Chondrocyte (in vitro differentiated cells): ENCODE data around the gene OSBPL6. TPM values are rescaled to one million over a fixed set of nuclear protein-coding genes. Genes with fewer than 3 reads are reported as not detected.

Experiments used
- DNase-seq: peaks from one replicate; pipeline ENCODE4 v3.0.0; 2021; ENCODE audit warnings: mixed read lengths, low spot score
- H3K27ac Mint-ChIP-seq: one replicate; pipeline ENCODE4 v1.8.0; 2021; ENCODE audit warnings: mild to moderate bottlenecking, moderate library complexity, mixed read lengths; ENCODE audit not compliant: unreplicated experiment
- H3K27me3 Mint-ChIP-seq: 2 replicates; pipeline ENCODE4 v1.8.0; 2021; ENCODE audit warnings: low read depth, mixed read lengths
- H3K36me3 Mint-ChIP-seq: 2 replicates; pipeline ENCODE4 v1.8.0; 2021; ENCODE audit warnings: low read depth, mixed read lengths
- H3K4me1 Mint-ChIP-seq: 2 replicates; pipeline ENCODE4 v1.8.0; 2021; ENCODE audit warnings: low read depth, mild to moderate bottlenecking, mixed read lengths
- H3K4me3 Mint-ChIP-seq: one replicate; pipeline ENCODE4 v1.8.0; 2021; ENCODE audit warnings: mild to moderate bottlenecking, moderate library complexity, mixed read lengths; ENCODE audit not compliant: unreplicated experiment
- H3K9me3 Mint-ChIP-seq: 2 replicates; pipeline ENCODE4 v1.8.0; 2021; ENCODE audit warnings: low read depth, mixed read lengths
- total RNA-seq: library from RNA; stranded (reverse); gene quantifications from 3 replicates; pipeline ENCODE4 v1.2.1, GENCODE V29; 2021
- TF ChIP-seq, protein P1 (sequence below): fragments of 200-600 bp; sonication (generic); IDR thresholded peaks from 2 replicates; pipeline ENCODE4 v1.5.0; 2021; ENCODE audit warnings: antibody characterized with exemption, mild to moderate bottlenecking, moderate library complexity

OSBPL6 gene
- total RNA-seq, 1 donor from 2014 or later = 10.3 TPM

- Mint-ChIP-seq H3K27ac (no peak overlapping the region), H3K4me3 (no peak overlapping the region), H3K27me3 (no peaks in the 10 kb centered on the region), H3K9me3 (no peaks in the 10 kb centered on the region), H3K36me3 (no peaks in the 10 kb centered on the region), H3K4me1 (peaks cover 4% of the 10 kb centered on the region)
- DNase-seq = no peak
- TF ChIP-seq, protein P1, sequence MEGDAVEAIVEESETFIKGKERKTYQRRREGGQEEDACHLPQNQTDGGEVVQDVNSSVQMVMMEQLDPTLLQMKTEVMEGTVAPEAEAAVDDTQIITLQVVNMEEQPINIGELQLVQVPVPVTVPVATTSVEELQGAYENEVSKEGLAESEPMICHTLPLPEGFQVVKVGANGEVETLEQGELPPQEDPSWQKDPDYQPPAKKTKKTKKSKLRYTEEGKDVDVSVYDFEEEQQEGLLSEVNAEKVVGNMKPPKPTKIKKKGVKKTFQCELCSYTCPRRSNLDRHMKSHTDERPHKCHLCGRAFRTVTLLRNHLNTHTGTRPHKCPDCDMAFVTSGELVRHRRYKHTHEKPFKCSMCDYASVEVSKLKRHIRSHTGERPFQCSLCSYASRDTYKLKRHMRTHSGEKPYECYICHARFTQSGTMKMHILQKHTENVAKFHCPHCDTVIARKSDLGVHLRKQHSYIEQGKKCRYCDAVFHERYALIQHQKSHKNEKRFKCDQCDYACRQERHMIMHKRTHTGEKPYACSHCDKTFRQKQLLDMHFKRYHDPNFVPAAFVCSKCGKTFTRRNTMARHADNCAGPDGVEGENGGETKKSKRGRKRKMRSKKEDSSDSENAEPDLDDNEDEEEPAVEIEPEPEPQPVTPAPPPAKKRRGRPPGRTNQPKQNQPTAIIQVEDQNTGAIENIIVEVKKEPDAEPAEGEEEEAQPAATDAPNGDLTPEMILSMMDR = no peak
Measured at GRCh38 chr2:178269438-178270224, 75.3 kb downstream of the OSBPL6 start.

DNA sequence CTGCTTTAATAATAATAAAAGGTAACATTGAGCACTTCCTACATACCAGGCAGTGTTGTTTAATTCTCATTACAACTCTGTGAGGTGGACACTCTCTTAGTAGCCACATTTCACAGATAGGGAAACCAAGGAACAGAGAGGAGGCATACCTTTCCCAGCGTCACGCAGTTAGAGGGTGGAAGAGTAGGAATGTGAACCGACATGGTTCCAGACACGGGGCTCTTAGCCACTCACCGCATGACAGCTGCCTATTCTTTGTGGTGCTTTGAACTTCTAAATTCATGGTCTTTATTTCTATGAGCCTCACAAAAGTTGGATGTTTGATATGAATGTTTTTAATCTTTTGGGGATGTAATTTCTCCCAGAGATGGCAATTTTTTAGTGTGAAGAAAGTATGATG, 76.0 kb downstream of the OSBPL6 start:
- Mint-ChIP-seq H3K9me3 (no peaks in the 10 kb centered on the region), H3K27ac (no peak overlapping the region)

GRCh38 chr2:178271094-178271493, 76.8 kb downstream of the OSBPL6 start:
- Mint-ChIP-seq H3K4me1 (peaks cover 4% of the 10 kb centered on the region), H3K4me3 (no peak overlapping the region), H3K27me3 (no peaks in the 10 kb centered on the region), H3K27ac (no peak overlapping the region), H3K9me3 (no peaks in the 10 kb centered on the region), H3K36me3 (no peaks in the 10 kb centered on the region)
- TF ChIP-seq, protein P1 = no peak
- DNase-seq = no peak

More for the DNA sequence above, 76.0 kb downstream of the OSBPL6 start:
- Mint-ChIP-seq H3K4me3 (no peak overlapping the region), H3K36me3 (no peaks in the 10 kb centered on the region), H3K27me3 (no peaks in the 10 kb centered on the region), H3K4me1 (peaks cover 4% of the 10 kb centered on the region)
- TF ChIP-seq, protein P1 = no peak
- DNase-seq = no peak

GRCh38 chr2:178271629-178272333, 77.5 kb downstream of the OSBPL6 start:
- Mint-ChIP-seq H3K4me3 (no peak overlapping the region), H3K4me1 (peaks cover 4% of the 10 kb centered on the region), H3K36me3 (no peaks in the 10 kb centered on the region), H3K9me3 (no peaks in the 10 kb centered on the region), H3K27ac (no peak overlapping the region), H3K27me3 (no peaks in the 10 kb centered on the region)
- no peak for DNase-seq
- TF ChIP-seq, protein P1 = no peak

DNA sequence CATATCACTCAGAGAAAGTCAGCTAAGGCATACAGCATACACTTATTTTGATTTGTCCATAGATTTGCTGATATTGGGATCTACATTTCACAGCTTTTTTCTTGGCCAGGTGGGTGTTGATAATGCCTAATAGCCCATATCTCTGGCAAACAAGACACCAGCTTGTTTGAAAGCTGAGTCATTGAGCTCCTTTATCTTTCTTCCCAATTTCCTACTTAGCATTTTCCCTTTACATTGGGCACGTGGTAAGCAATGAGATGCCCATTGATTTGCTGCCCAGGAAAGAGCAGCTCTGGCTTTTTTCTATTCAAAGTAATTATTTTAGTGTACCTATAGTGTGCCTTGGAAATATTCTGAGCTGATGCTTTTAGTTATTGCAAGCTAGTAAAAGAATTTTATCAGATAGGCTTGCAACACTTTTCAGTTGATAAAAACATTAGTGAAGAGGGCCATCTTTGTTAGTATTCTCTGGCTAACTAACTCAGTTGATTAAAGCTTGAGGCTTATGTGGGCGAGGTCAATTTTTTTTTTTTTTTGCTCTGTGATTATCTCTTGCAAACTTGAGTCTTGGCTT, 79.6 kb downstream of the OSBPL6 start:
- no peak overlapping the region for H3K4me3 Mint-ChIP-seq
- peaks cover 18% of the 10 kb centered on the region for H3K4me1 Mint-ChIP-seq
- DNase-seq = no peak
- TF ChIP-seq, protein P1 = no peak
- no peaks in the 10 kb centered on the region for H3K36me3 Mint-ChIP-seq
- H3K27me3 Mint-ChIP-seq = no peaks in the 10 kb centered on the region
- no peak overlapping the region for H3K27ac Mint-ChIP-seq
- H3K9me3 Mint-ChIP-seq = no peaks in the 10 kb centered on the region
